H9 (cell line): ENCODE measurements around the gene COPS8. TPM values are rescaled to one million over a fixed set of nuclear protein-coding genes. Genes with fewer than 3 reads are reported as not detected.
A peak's percentile ranks its signal among the peaks of the same experiment; 100 is the strongest.

Source experiments
- DNase-seq: peaks from one replicate; pipeline ENCODE4 v3.0.0-alpha.2; 2017
- H2AFZ ChIP-seq: one replicate; pipeline ENCODE4 v1.6.1; 2013; ENCODE audit warnings: mild to moderate bottlenecking, low read length, control low read depth, moderate library complexity
- H2AK5ac ChIP-seq: 2 replicates; pipeline ENCODE4 v1.6.1; 2013; ENCODE audit warnings: low read length, control low read depth, mixed read lengths; ENCODE audit not compliant: insufficient read length
- H2BK120ac ChIP-seq: one replicate; pipeline ENCODE4 v1.6.1; 2013; ENCODE audit warnings: low read depth, mild to moderate bottlenecking, low read length, control low read depth, inconsistent platforms; ENCODE audit not compliant: poor library complexity, severe bottlenecking
- H2BK12ac ChIP-seq: 2 replicates; pipeline ENCODE4 v1.6.1; 2013; ENCODE audit warnings: low read length, control low read depth, mixed read lengths, low read depth; ENCODE audit not compliant: insufficient read length
- H2BK15ac ChIP-seq: 2 replicates; pipeline ENCODE4 v1.6.1; 2013; ENCODE audit warnings: low read depth, low read length, control low read depth
- H2BK20ac ChIP-seq: one replicate; pipeline ENCODE4 v1.6.1; 2013; ENCODE audit warnings: low read depth, mild to moderate bottlenecking, low read length, control low read depth, inconsistent platforms; ENCODE audit not compliant: poor library complexity, severe bottlenecking
- H2BK5ac ChIP-seq: 2 replicates; pipeline ENCODE4 v1.6.1; 2013; ENCODE audit warnings: low read length, control low read depth, mixed read lengths; ENCODE audit not compliant: insufficient read length
- H3K14ac ChIP-seq: 2 replicates; pipeline ENCODE4 v1.6.1; 2013; ENCODE audit warnings: low read length, control low read depth; ENCODE audit not compliant: insufficient read depth
- H3K18ac ChIP-seq: 2 replicates; pipeline ENCODE4 v1.6.1; 2013; ENCODE audit warnings: low read depth, mild to moderate bottlenecking, mixed read lengths, low read length, control low read depth; ENCODE audit not compliant: insufficient read length
- H3K23ac ChIP-seq: 2 replicates; pipeline ENCODE4 v1.6.1; 2013; ENCODE audit warnings: low read length, control low read depth, mixed read lengths, low read depth; ENCODE audit not compliant: insufficient read length
- H3K23me2 ChIP-seq: 2 replicates; pipeline ENCODE4 v1.6.1; 2013; ENCODE audit warnings: low read depth, mild to moderate bottlenecking, mixed read lengths, low read length, control low read depth; ENCODE audit not compliant: insufficient read length, poor library complexity, severe bottlenecking
- H3K27ac ChIP-seq: 2 replicates; pipeline ENCODE4 v1.5.1; 2013; ENCODE audit warnings: low read length, control low read depth, mixed read lengths, low read depth; ENCODE audit not compliant: insufficient read length
- H3K27me3 ChIP-seq: 2 replicates; pipeline ENCODE4 v1.6.1; 2013; ENCODE audit warnings: low read length, control low read depth, inconsistent platforms; ENCODE audit not compliant: insufficient read depth
- H3K4ac ChIP-seq: 2 replicates; pipeline ENCODE4 v1.6.1; 2013; ENCODE audit warnings: low read depth, mild to moderate bottlenecking, control low read depth, inconsistent platforms, low read length, moderate library complexity
- H3K4me1 ChIP-seq: 2 replicates; pipeline ENCODE4 v1.6.1; 2013; ENCODE audit warnings: low read length, control low read depth, inconsistent platforms; ENCODE audit not compliant: insufficient read depth
- H3K4me2 ChIP-seq: 2 replicates; pipeline ENCODE4 v1.6.1; 2013; ENCODE audit warnings: low read length, control low read depth, mixed read lengths; ENCODE audit not compliant: insufficient read length, insufficient read depth
- H3K56ac ChIP-seq: 2 replicates; pipeline ENCODE4 v1.6.1; 2013; ENCODE audit warnings: low read depth, mild to moderate bottlenecking, mixed read lengths, low read length, control low read depth; ENCODE audit not compliant: insufficient read length
- H3K79me1 ChIP-seq: 2 replicates; pipeline ENCODE4 v1.6.1; 2013; ENCODE audit warnings: low read depth, mild to moderate bottlenecking, moderate library complexity, low read length, control low read depth, inconsistent platforms; ENCODE audit not compliant: insufficient read depth, poor library complexity, severe bottlenecking
- H3K79me2 ChIP-seq: 2 replicates; pipeline ENCODE4 v1.6.1; 2013; ENCODE audit warnings: low read length, control low read depth, inconsistent platforms; ENCODE audit not compliant: insufficient read depth
- H3K9ac ChIP-seq: 2 replicates; pipeline ENCODE4 v1.6.1; 2013; ENCODE audit warnings: low read length, control low read depth, mixed read lengths; ENCODE audit not compliant: insufficient read length; ENCODE audit errors: extremely low read depth
- H3K9me3 ChIP-seq: one replicate; pipeline ENCODE4 v1.6.1; 2013; ENCODE audit warnings: low read depth, low read length, inconsistent platforms; ENCODE audit not compliant: control insufficient read depth
- H3T11ph ChIP-seq: one replicate; pipeline ENCODE4 v1.6.1; 2013; ENCODE audit warnings: mild to moderate bottlenecking, low read length, control low read depth, inconsistent platforms
- H4K20me1 ChIP-seq: one replicate; pipeline ENCODE4 v1.6.1; 2013; ENCODE audit not compliant: control insufficient read depth, insufficient read length, insufficient read depth
- H4K5ac ChIP-seq: 2 replicates; pipeline ENCODE4 v1.6.1; 2013; ENCODE audit warnings: low read depth, mild to moderate bottlenecking, mixed read lengths, low read length, control low read depth; ENCODE audit not compliant: insufficient read length
- H4K8ac ChIP-seq: replicated peaks from 2 replicates; pipeline ENCODE4 v1.6.1; 2013; ENCODE audit warnings: low read length, control low read depth, mixed read lengths, low read depth; ENCODE audit not compliant: insufficient read length
- H4K91ac ChIP-seq: 2 replicates; pipeline ENCODE4 v1.6.1; 2013; ENCODE audit warnings: low read depth, mild to moderate bottlenecking, moderate library complexity, mixed read lengths, low read length, control low read depth; ENCODE audit not compliant: insufficient read length
- H3K27ac Mint-ChIP-seq, 3 experiments: 2 replicates in 2 of 3; 3 replicates in 1 of 3; pipeline ENCODE4 v1.8.0; 2020 to 2021; ENCODE audit warnings: mixed read lengths in 3 of 3, mild to moderate bottlenecking in 1 of 3, moderate library complexity in 1 of 3
- H3K27me3 Mint-ChIP-seq: 2 replicates; pipeline ENCODE4 v1.8.0; 2021; ENCODE audit warnings: low read depth, mild to moderate bottlenecking, moderate library complexity, mixed read lengths
- H3K36me3 Mint-ChIP-seq, 3 experiments: 2 replicates in 2 of 3; 3 replicates in 1 of 3; pipeline ENCODE4 v1.8.0; 2020 to 2021; ENCODE audit warnings: low read depth in 3 of 3, mixed read lengths in 3 of 3; ENCODE audit not compliant: insufficient read depth in 1 of 3
- H3K4me1 Mint-ChIP-seq, 2 experiments: 2 replicates each; pipeline ENCODE4 v1.8.0; 2020; ENCODE audit warnings: mixed read lengths in 2 of 2
- H3K4me3 Mint-ChIP-seq, 2 experiments: 2 replicates in 1 of 2; 3 replicates in 1 of 2; pipeline ENCODE4 v1.8.0; 2020 to 2021; ENCODE audit warnings: mild to moderate bottlenecking in 2 of 2, mixed read lengths in 2 of 2, moderate library complexity in 1 of 2
- H3K9me3 Mint-ChIP-seq, 2 experiments: 2 replicates in 1 of 2; 3 replicates in 1 of 2; pipeline ENCODE4 v1.8.0; 2020; ENCODE audit warnings: mild to moderate bottlenecking in 2 of 2, mixed read lengths in 2 of 2, moderate library complexity in 1 of 2
- CTCF ChIP-seq: fragments of 200-600 bp; sonication (generic); conservative IDR thresholded peaks from 3 replicates; pipeline ENCODE4 v1.8.0; 2021; ENCODE audit warnings: antibody characterized with exemption, mild to moderate bottlenecking
- WGBS: extraction: QIAGEN DNeasy Blood & Tissue Kit; methylation state at CpG from one replicate; pipeline ENCODE4 v1.1.7; 2013; ENCODE audit warnings: missing lambda C conversion rate, low lambda C conversion rate, mixed read lengths; ENCODE audit not compliant: insufficient read length; ENCODE audit errors: extremely low coverage; 5-methylcytosine and 5-hydroxymethylcytosine counted together
- total RNA-seq: library from RNA; stranded (reverse); gene quantifications from 2 replicates; pipeline ENCODE4 v1.2.1, GENCODE V29; 2021

Gene COPS8
- total RNA-seq, 1 experiment from 2014 or later: 65.2 TPM

- Histone ChIP-seq H2AK5ac (no peak overlapping the region), H3K79me2 (no peaks in the 10 kb centered on the region), H2AFZ (no peak overlapping the region), H3K56ac (no peak overlapping the region), H2BK5ac (peak overlapping the region; percentile 49), H3K18ac (no peak overlapping the region), H3K14ac (no peak overlapping the region), H3K4ac (no peak overlapping the region), H3K9me3 (no peaks in the 10 kb centered on the region), H2BK20ac (no peak overlapping the region), H3K27ac (no peak overlapping the region), H2BK12ac (no peak overlapping the region), H3K27me3 (no peaks in the 10 kb centered on the region), H4K8ac (no peak overlapping the region), H2BK120ac (no peak overlapping the region), H3K23ac (no peak overlapping the region), H2BK15ac (no peak overlapping the region; the same call in 1 of the 2 replicates), H3K23me2 (no peaks in the 10 kb centered on the region), H4K91ac (no peak overlapping the region), H3K79me1 (no peaks in the 10 kb centered on the region), H3T11ph (no peak overlapping the region), H3K4me2 (no peak overlapping the region), H4K20me1 (no peaks in the 10 kb centered on the region), H3K9ac (no peak overlapping the region), H4K5ac (no peak overlapping the region), H3K4me1 (no peaks in the 10 kb centered on the region; the same call in 1 of the 2 replicates)
- H3K4me1 Mint-ChIP-seq: peaks cover 14 to 32% of the 10 kb centered on the region in 2 experiments
- H3K4me3 Mint-ChIP-seq: no peak overlapping the region; a peak in 1 of 5 replicates
- H3K9me3 Mint-ChIP-seq: no peaks in the 10 kb centered on the region
- TF ChIP-seq CTCF: peak; percentile 81
- no peak overlapping the region for H3K27ac Mint-ChIP-seq
- H3K36me3 Mint-ChIP-seq: no peaks in the 10 kb centered on the region
- WGBS: no CpG with 5 or more reads among the region's 15 CpGs
- peak; percentile 72 for DNase-seq
- no peaks in the 10 kb centered on the region; the same call in 1 of the 2 replicates for H3K27me3 Mint-ChIP-seq
Measured at GRCh38 chr2:237060534-237061312, 25.0 kb upstream of the COPS8 start.
